Esophagus mucosa (tissue), 1 donor: ENCODE data around the gene KMT2C. TPM values are rescaled to one million over a fixed set of nuclear protein-coding genes. Genes with fewer than 3 reads are reported as not detected.
A peak's percentile ranks its signal among the peaks of the same experiment; 100 is the strongest.
"Not testable (repeated sequence)": the region's sequence is repeated elsewhere in the genome, so short reads cannot be mapped to it uniquely, and the experiment has no call there.

Experiments used
- ATAC-seq: fragments of 200-7000 bp; cut with Tn5 transposase; one replicate; pipeline ENCODE4 v1.9.1; 2020
- total RNA-seq: library from RNA; stranded (reverse); gene quantifications from one replicate; pipeline ENCODE4 v1.2.4, GENCODE V29; 2023
- donor health status: DM: yes; HTN: yes; CAD: no.

Gene KMT2C
- total RNA-seq = 48.2 TPM

DNA sequence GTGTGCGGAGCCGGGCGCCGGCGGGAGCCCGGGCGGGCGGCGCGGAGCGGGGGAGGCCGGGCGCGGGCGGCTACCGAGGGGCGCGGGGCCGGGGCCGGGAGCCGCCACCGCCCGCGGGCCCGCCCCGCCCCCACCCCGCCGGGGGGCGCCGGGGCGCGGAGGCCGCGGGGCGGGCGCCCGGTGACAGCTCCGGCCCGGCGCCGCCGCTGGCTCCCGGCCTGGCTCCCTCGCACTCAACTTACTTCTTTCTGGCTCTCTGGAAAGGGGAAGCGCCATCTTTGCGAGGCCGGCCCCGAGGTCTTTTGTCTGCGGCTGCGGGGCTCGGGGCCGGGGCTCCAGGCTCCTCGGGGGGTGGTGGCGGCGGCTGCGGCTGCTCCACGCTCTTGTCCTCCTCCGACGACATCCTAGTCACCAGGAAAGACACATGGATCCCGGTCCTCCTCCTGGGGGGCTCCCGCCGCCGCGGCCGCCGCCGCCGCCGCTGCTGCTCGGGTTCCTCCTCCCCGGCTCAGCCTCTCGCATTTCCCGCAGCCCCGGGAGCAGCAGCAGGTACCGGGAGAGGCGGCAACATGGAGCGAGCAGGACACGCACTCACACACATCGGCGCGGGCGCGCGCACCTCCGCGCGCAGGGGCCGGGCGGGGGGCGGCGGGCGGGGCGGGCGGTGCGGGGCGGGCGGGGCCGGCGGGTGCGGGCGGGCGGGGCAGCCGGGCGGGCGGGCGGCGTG, at the start of gene KMT2C:
KMT2C (minus strand) TSS at position 620 of the 727 bp plus-strand sequence; CDS start at position 403, 217 bp downstream.
- peak; percentile 41 for ATAC-seq

DNA sequence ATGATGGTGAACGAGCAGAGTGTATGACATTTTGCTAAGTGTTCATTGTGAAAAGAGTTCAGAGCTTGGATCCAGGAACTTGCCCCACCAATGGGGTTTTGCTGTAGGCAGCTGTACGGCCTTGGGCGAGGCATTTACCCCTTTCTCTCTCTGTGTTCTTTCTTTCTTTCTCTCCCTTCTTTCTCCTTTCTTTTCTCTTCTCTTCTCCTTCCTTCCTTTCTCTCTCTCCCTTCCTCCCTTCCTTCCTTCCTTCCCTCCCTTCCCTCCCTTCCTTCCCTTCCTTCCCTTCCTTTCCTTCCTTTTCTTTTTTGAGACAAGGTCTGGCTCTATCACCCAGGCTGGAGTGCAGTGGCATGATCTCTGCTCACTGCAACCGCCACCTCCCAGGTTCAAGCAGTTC, 45.3 kb upstream of the KMT2C start:
- no peak for ATAC-seq

DNA sequence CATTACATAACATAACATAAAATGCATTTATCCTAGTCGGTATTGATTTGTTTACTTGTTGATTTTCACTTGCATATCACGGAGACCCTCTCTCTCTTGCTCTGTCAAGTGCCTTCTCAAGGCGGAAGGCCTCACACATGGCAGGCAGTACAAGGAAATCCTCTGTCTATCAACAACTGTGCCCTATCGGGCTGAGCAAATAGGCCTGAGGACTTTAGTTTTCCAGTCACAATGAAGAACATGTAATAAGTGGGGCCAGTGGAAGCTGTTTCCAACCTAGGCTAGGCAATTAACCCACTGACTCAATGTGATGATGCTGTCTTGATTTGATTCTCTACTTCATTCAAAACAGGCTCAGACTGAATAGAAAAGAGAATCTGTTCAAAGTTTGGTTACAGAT, 44.9 kb upstream of the KMT2C start:
- ATAC-seq = no peak

DNA sequence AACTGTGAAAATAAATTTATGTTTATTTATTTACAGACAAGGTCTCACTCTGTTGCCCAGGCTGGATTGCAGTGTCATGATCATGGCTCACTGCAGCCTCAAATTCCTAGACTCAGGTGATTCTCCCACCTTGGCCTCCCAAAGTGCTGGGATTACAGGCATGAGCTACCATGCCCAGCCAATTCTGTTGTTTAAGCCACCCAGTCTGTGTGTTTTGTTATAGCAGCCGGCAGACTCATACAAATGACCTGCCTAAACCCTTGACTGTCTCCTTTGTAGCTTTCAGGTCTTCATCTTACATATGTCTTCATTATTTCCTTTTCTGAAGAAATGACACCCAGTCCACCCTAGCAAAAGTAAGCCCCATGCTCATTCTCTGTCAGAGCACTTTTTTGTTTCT, 43.8 kb upstream of the KMT2C start:
- no peak for ATAC-seq

DNA sequence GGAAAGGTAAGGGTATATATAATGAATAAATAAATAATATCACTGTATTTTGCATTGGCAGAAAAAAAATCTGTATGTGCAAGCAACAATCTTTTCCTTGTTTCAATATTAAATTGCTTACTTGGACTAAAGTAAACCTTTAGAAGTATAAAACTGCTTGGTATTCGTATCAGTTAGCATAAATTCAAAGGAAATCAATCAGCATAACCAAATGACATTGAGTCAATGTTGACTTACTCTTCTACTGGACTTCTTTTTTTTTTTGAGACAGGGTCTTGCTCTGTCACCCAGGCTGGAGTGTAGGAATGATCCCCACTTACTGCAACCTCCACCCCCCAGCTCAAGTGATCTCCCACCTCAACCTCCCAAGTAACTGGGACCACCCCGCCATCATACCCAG, 42.3 kb upstream of the KMT2C start:
- ATAC-seq = no peak

- ATAC-seq = no peak
These were observed 41.3 kb upstream of the KMT2C start for GRCh38 chr7:152477079-152477478.

DNA sequence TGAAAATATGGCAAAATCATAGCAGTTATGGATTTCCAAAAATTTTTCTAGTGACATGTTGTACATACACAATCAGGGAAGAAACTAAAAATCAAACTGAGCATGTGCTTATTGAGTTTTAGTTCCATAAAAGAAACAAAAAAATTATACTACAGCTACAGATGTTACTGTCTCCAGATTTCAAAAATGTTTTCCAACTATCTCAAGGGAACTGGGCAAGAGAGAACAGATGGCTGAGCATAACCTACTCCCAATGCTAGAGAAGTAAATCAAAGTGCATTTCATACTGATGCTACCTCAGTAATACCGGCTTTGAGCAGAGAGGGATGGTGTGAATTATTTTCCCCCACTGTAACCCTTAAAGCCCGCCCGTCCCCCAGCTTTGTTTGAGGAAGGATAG, 40.7 kb upstream of the KMT2C start:
- no peak for ATAC-seq

DNA sequence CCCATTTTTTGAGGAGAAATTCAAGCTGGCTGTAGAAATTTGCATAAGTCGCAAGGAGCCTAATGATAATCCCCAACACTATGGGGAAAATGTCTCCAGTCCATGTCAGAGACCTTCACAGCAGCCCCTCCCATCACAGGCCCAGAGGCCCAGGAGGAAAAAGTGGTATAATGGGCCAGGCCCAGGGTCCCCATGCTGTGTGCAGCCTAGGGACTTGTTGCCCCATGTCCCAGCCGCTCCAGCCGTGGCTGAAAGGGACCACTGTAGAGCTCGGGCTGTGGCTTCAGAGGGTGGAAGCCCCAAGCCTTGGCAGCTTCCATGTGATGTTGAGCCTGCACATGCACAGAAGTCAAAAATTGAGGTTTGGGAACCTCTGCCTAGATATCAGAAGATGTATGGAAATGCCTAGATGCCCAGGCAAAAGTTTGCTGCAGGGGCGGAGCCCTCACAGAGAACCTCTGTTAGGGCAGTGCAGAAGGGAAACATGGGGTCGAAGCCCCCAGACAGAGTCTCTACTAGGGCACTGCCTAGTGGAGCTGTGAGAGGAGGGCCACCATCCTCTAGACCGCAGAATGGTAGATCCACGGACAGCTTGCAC, 35.3 kb upstream of the KMT2C start:
- ATAC-seq = not testable (repeated sequence)

GRCh38 chr7:152470251-152471022, 34.6 kb upstream of the KMT2C start:
- not testable (repeated sequence) for ATAC-seq

DNA sequence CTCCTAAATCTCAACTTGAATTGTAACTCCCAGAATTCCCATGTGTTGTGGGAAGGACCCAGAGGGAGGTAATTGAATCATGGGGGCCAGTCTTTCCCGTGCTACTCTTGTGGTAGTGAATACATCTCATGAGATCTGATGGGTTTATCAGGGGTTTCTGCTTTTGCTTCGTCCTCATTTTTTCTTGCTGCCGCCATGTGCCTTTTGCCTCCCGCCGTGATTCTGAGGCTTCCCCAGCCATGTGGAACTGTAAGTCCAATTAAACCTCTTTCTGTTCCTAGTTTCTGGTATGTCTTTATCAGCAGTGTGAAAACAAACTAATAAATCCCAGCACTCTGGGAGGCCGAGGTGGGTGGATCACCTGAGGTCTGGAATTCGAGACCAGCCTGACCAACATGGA, 33.8 kb upstream of the KMT2C start:
- not testable (repeated sequence) for ATAC-seq

- ATAC-seq = no peak
These were observed 31.4 kb upstream of the KMT2C start for GRCh38 chr7:152467225-152467624.

GRCh38 chr7:152465119-152465387, 29.2 kb upstream of the KMT2C start:
- no peak for ATAC-seq

GRCh38 chr7:152464312-152465118, 28.7 kb upstream of the KMT2C start:
- ATAC-seq = peak; percentile 59

DNA sequence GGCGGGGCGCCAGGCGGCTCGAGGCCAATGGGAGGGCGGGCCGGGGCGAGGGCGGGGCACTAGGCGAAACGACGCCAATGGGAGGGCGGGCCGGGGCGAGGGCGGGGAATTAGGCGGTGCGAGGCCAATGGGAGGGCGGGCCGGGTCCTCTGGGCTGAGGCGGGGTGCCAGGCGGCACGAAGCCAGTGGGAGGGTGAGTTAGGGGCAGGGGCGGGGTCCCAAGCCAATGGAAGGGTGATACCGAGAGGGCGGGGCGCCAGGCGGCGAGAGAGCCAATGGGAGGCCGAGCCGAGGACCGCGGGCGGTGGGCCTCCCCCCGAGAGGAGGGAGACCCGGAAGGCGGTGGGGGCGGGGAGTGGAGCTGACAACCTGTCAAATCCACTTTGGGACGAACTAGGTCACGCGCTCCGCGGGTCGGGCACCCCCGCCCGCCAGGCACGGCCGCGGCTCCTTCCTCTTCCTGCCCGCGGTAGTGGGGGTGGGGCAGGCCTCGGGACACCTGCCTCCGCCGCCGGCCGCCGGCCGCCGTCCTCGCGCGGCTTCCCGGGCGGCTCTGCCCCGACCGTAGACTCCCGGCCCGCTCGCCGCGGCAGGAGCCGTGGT, 28.0 kb upstream of the KMT2C start:
- peak; percentile 99 for ATAC-seq

GRCh38 chr7:152462995-152463708, 27.3 kb upstream of the KMT2C start:
- peak; percentile 1 for ATAC-seq

- no peak for ATAC-seq
These were observed 24.0 kb upstream of the KMT2C start for GRCh38 chr7:152459724-152460251.

DNA sequence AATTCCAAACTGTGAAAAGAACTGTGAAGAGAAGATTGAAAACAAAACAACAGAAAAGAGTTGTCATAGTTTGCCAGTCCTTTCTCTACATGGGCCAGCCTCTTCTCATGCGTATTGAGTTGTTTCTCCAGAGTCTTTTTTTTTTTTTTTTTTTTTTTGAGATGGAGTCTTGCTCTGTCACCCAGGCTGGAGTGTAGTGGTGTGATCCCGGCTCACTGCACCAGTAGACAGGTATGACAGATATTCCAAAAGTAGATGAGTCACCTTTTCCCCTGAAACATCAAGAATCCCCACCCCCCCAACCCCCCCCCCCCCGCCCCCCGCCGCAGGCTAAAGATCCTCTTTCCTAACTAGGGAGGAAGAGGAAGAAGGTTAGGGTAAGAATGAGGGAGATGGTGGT, 15.6 kb upstream of the KMT2C start:
- no peak for ATAC-seq

DNA sequence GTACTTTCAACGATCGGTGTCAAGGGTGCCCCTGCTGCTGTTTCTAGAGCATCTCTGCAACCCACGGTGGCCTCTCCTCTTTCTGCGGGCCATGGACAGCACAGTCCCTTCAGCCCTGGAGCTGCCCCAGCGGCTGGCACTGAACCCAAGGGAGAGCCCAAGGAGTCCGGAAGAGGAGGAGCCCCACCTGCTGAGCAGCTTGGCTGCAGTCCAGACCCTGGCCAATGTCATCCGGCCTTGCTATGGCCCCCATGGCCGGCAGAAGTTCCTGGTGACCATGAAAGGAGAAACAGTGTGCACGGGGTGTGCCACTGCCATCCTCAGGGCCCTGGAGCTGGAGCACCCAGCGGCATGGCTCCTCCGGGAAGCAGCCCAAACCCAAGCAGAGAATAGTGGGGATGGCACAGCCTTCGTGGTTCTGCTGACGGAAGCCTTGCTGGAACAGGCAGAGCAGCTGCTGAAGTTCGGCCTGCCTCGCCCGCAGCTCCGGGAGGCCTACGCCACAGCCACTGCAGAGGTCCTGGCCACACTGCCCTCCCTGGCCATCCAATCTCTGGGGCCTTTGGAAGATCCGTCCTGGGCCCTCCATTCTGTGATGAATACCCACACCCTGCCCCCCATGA, 9.7 kb upstream of the KMT2C start:
- ATAC-seq = not testable (repeated sequence)

GRCh38 chr7:152443586-152443985, 7.8 kb upstream of the KMT2C start:
- no peak for ATAC-seq

- ATAC-seq = no peak
These were observed 6.6 kb upstream of the KMT2C start for GRCh38 chr7:152442330-152442835.

- ATAC-seq = not testable (repeated sequence)
These were observed 6.0 kb upstream of the KMT2C start for GRCh38 chr7:152441810-152442209.
